Daoy (cell line): ENCODE data around the gene GRIK4. TPM values are rescaled to one million over a fixed set of nuclear protein-coding genes. Genes with fewer than 3 reads are reported as not detected.
A peak's percentile ranks its signal among the peaks of the same experiment; 100 is the strongest.

Experiments used
- DNase-seq: peaks from one replicate; pipeline ENCODE4 v3.0.0-alpha.2; 2015; ENCODE audit warnings: low read depth
- total RNA-seq: library from RNA; depleted of rRNA; stranded (reverse); fragments of >200 nt; shearing (Covaris generic); gene quantifications from 2 replicates; pipeline ENCODE4 v1.2.3, GENCODE V29; 2014

GRIK4 gene
- total RNA-seq, 1 experiment from 2014 or later: 0.11 TPM

- peak; percentile 82 for DNase-seq
Measured at GRCh38 chr11:120807414-120808150, 296.0 kb downstream of the GRIK4 start.

GRCh38 chr11:120808616-120809050 lies 297.1 kb downstream of the GRIK4 start:
- DNase-seq: no peak

- no peak for DNase-seq
Measured at GRCh38 chr11:120810251-120810650, 298.7 kb downstream of the GRIK4 start.

GRCh38 chr11:120811199-120811598 lies 299.7 kb downstream of the GRIK4 start:
- DNase-seq: no peak

- peak; percentile 13 for DNase-seq
Measured at GRCh38 chr11:120811731-120812130, 300.2 kb downstream of the GRIK4 start.

GRCh38 chr11:120814531-120815318 lies 303.2 kb downstream of the GRIK4 start:
- no peak for DNase-seq

- DNase-seq: no peak
Measured at GRCh38 chr11:120815319-120816100, 304.0 kb downstream of the GRIK4 start.

- DNase-seq: no peak
Measured at GRCh38 chr11:120816176-120816575, 304.6 kb downstream of the GRIK4 start.

- no peak for DNase-seq
Measured at GRCh38 chr11:120816711-120817110, 305.2 kb downstream of the GRIK4 start.

GRCh38 chr11:120817158-120817557 lies 305.6 kb downstream of the GRIK4 start:
- DNase-seq: no peak

GRCh38 chr11:120818097-120818496 lies 306.5 kb downstream of the GRIK4 start:
- no peak for DNase-seq

GRCh38 chr11:120819003-120819402 lies 307.5 kb downstream of the GRIK4 start:
- DNase-seq: peak; percentile 24

- DNase-seq: no peak
Measured at GRCh38 chr11:120819437-120820365, 308.2 kb downstream of the GRIK4 start.

GRCh38 chr11:120823159-120823558 lies 311.6 kb downstream of the GRIK4 start:
- DNase-seq: no peak

GRCh38 chr11:120824242-120824641 lies 312.7 kb downstream of the GRIK4 start:
- no peak for DNase-seq

GRCh38 chr11:120827198-120827597 lies 315.6 kb downstream of the GRIK4 start:
- no peak for DNase-seq

GRCh38 chr11:120827820-120828219 lies 316.3 kb downstream of the GRIK4 start:
- DNase-seq: no peak

- no peak for DNase-seq
Measured at GRCh38 chr11:120828847-120829246, 317.3 kb downstream of the GRIK4 start.

GRCh38 chr11:120830085-120830620 lies 318.6 kb downstream of the GRIK4 start:
- DNase-seq: peak; percentile 23

- no peak for DNase-seq
Measured at GRCh38 chr11:120832481-120833238, 321.1 kb downstream of the GRIK4 start.
